Inflammatory macrophage treated with lipopolysaccharide for 4 hours (primary cell): ENCODE data around the gene ILDR2.
A peak's percentile ranks its signal among the peaks of the same experiment; 100 is the strongest.

ENCODE experiments used
- DNase-seq: peaks from one replicate; pipeline ENCODE4 v3.0.0-alpha.2; 2020

ILDR2 gene

DNA sequence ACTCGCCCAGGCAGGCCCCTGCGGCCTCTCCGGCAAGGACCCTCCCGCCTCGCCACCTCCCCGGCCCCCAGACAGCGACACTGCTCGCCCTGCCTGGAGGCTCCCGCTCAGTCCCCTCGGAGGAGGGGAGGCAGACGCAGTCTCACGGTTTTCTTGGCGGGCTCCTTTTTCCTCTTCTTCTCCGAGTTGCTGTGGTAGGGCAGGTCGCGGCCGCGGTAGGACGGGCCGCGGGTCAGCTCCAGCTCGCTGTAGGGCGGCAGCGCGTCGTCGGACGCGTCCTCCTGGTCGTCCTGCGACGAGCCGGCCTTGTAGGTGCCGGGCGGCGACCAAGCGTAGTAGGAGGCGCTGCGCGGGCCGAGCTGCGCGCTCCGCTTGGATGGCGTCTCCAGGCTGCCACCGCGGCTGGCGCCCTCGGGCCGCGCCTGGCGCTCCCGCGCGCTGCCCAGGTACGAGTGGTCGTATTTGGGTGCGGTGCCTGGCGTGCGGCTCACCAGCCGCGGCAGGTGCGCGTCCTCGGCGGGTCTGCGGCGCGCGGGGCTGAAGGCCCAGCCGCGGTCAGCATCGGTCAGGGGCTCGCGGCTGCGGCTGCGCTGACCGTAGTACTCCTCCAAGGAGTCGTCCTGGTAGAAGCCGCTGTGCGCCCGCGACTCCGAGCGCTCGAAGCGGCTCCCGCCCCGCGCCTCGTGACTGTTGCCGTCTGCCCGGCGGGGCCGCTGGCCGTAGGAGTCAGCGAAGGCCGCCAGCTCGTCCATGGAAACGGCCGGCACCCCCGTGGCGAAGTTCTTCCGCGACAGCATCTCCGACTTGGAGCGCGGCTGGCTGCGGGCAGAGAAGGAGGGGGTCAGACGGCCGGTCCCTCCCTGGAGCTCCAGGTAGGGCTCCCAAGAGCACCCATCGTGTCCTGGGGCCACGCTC lies 54.5 kb downstream of the ILDR2 start:
- DNase-seq: no peak

DNA sequence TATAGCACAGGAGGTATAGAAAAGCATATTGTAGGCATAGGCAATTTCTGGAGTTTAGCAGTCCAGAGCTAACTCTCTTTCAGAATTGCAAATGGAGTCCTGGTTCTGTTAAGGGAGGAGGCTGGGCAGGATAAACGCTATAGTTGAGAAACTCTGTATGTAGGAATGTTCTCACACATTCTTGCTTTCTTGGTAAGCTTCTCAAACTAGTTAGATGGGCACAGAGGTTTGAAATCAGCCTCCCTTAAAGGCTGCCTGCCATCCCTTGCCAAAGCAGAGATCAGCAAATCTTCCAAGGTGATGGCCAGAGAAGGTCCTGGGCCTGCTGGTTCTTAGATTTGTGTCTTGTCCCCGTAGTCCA lies 56.4 kb downstream of the ILDR2 start:
- DNase-seq: no peak

- no peak for DNase-seq
These were observed 57.0 kb downstream of the ILDR2 start for GRCh38 chr1:166918088-166918955.

- no peak for DNase-seq
These were observed 59.4 kb downstream of the ILDR2 start for GRCh38 chr1:166915941-166916340.

- DNase-seq: no peak
These were observed 60.3 kb downstream of the ILDR2 start for GRCh38 chr1:166915042-166915441.

- no peak for DNase-seq
These were observed 61.2 kb downstream of the ILDR2 start for GRCh38 chr1:166914111-166914510.

DNA sequence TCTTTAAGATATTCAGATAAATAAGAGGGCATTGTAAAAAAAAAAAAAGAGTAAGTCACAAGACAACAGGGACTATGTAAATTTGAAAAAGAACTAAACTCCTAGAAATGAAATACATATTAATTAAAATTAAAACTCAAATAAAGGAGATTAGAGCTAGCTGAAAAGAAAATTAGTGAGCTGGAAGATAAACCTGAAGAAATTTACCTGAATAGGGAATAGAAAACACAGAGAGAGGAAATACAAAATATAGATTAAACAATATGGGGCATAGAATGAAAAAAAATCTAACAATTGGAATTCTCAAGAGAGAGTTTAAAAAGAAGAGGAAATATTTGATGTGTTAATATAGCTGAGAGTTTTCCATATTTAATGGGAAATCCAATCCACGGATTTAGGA lies 63.7 kb downstream of the ILDR2 start:
- DNase-seq: no peak

- DNase-seq: peak; percentile 71
These were observed 64.8 kb downstream of the ILDR2 start for GRCh38 chr1:166910396-166910994.

- DNase-seq: peak; percentile 30
These were observed 66.4 kb downstream of the ILDR2 start for GRCh38 chr1:166908942-166909341.

- peak; percentile 62 for DNase-seq
These were observed 67.6 kb downstream of the ILDR2 start for GRCh38 chr1:166907763-166908162.

- no peak for DNase-seq
These were observed 68.3 kb downstream of the ILDR2 start for GRCh38 chr1:166907051-166907450.

DNA sequence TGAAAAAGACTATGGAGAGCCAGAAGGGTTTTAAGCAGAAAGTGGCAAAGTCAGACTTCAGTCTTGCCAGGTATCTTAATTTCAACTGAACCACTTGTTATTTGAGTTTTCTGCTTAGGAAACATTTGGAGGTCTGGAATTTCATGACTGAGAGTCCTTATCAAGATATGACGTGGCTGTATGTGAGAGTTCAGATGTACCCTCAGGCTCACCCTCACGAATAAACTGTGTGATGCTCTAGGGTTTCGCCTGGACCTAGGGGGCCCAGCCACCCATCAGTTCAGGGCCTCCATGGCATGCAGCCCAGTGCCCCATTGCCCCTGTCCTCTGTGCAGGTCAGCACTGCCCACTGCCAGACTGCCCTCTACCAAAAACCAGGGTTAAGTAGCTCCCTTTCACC lies 68.7 kb downstream of the ILDR2 start:
- no peak for DNase-seq

DNA sequence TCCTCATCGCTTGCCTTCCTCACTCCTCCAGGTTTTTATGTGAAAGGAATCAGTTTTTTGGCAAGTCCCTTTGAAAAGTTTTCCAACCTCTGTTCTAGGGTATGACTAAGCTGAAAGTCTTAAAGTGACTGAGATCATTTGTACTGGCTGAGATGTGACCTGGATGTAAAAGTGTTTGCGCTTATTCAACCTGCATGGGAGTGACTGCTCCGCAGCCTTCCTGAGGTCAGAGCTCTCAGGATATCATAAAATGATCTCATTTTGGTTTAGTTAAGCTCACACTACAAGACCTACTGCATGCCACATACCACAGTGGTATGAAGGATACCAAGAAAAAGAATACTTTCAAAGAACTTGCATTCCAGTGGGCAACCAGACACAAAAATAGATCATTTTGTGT lies 69.4 kb downstream of the ILDR2 start:
- DNase-seq: no peak

GRCh38 chr1:166905136-166905535 lies 70.2 kb downstream of the ILDR2 start:
- no peak for DNase-seq

GRCh38 chr1:166903232-166903631 lies 72.1 kb downstream of the ILDR2 start:
- DNase-seq: peak; percentile 96

GRCh38 chr1:166902279-166902678 lies 73.1 kb downstream of the ILDR2 start:
- peak; percentile 97 for DNase-seq

GRCh38 chr1:166900987-166901386 lies 74.4 kb downstream of the ILDR2 start:
- DNase-seq: no peak

GRCh38 chr1:166899769-166900168 lies 75.6 kb downstream of the ILDR2 start:
- no peak for DNase-seq

DNA sequence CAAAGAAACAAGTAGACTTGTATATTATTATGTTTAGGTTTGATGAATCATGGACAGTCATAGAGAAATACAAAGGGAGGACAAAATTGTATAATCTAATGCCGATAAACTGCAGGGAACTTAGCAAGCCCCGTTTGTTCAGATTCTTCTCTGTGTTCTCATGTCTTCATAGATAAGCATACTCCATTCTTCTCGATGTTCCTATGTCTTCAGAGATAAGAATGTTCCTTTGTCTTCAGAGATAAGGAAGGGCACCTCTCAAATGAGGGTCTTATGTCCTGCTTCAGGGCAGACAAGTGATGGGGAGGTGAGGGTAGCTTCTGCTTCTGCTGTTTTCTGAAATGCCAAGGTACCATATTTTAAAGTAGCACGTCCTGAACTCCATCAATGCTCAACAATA lies 79.6 kb downstream of the ILDR2 start:
- no peak for DNase-seq

- DNase-seq: no peak
These were observed 85.6 kb downstream of the ILDR2 start for GRCh38 chr1:166889776-166890175.

DNA sequence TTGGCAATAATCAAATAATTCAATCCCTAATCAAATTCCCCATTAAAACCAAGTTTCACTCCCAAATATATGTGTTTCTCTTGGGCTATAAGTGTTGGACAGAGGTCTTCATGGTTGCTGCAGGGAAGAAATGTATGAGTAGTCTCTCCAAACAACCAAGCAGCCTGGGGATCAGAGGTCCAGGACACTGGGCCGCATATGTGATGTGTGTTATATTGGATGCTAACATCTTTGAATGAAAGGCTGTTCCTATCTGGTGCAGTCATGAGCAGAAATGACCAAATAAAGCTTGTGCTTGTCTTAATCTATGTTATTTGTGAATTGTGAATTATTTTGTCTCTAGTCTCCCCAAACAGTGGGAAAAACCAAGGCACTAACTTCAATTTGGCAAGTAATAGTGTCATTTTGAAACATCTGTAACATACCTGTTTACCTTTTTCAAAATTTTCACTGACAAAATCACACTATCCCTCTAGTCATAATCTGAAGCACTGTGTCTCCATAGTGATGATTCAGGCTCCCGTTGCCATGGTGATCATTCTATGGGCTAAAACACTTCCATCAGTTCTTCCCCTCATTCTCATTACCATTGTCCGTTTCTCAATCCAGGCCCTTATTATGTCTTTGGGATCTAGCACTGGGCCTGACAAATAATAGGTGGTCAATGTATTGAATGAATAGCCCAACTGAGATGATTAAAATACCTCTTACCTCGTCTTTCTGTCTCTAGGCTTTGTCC lies 86.8 kb downstream of the ILDR2 start:
- DNase-seq: no peak

DNA sequence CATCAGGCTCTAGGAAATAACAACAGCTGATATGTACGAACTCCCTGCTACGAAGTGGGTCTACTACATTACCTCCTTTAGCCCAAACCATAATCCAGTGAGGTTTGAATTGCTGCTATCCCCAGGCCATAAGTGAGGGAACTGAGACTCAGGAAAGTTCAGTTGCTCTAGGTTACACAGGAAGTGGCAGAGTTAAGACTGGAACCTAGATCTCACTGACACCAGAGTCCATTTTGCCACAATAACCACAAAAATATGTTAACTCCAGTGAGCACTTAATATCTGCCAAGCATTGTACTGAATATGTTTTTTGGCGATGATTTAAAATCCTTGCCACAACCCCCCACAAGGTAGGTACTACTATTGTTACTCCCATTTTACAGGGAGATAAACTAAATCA lies 90.4 kb downstream of the ILDR2 start:
- no peak for DNase-seq
